Breast epithelium (tissue), 3 donors: ENCODE data around the gene TJP1.

Source experiments
- POLR2A ChIP-seq: fragments of 450-650 bp; IDR thresholded peaks from one replicate; pipeline ENCODE4 v1.6.1; 2016; ENCODE audit warnings: antibody characterized with exemption, mild to moderate bottlenecking, moderate library complexity
- POLR2AphosphoS5 ChIP-seq, 3 donors: sonication (generic); formaldehyde crosslinking; IDR thresholded peaks; one replicate each; pipeline ENCODE4 v1.6.1; 2017; ENCODE audit warnings: antibody characterized with exemption in 3 of 3
- TF ChIP-seq, protein P1 (sequence below), 3 donors: fragments of 450-650 bp; IDR thresholded peaks; one replicate each; pipeline ENCODE4 v1.5.1; 2016 to 2017; ENCODE audit warnings: antibody characterized with exemption in 3 of 3, mild to moderate bottlenecking in 3 of 3, moderate library complexity in 3 of 3

DNA sequence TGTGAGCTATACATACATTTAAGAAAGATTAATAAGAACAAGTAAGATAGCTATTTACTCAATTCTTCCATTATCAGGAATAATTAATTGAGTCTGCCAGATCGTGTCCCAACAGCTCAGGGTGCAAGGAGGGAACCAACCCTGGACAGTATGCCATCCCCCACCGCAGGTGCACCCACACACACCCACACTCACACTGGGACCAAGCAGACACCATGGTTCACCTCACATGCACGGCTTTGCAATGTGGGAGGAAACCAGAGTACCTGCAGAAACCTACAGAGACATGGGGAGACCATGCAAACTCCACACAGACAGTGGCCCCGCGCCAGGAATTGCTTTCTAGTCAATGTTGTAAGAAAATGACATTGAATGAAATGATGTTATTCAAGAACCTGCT is 20.0 kb upstream of the TJP1 start:
- TF ChIP-seq POLR2A = no peak
- TF ChIP-seq, protein P1, sequence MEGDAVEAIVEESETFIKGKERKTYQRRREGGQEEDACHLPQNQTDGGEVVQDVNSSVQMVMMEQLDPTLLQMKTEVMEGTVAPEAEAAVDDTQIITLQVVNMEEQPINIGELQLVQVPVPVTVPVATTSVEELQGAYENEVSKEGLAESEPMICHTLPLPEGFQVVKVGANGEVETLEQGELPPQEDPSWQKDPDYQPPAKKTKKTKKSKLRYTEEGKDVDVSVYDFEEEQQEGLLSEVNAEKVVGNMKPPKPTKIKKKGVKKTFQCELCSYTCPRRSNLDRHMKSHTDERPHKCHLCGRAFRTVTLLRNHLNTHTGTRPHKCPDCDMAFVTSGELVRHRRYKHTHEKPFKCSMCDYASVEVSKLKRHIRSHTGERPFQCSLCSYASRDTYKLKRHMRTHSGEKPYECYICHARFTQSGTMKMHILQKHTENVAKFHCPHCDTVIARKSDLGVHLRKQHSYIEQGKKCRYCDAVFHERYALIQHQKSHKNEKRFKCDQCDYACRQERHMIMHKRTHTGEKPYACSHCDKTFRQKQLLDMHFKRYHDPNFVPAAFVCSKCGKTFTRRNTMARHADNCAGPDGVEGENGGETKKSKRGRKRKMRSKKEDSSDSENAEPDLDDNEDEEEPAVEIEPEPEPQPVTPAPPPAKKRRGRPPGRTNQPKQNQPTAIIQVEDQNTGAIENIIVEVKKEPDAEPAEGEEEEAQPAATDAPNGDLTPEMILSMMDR (IDR thresholded peaks at IDR 0.05) = no peak
- no peak for TF ChIP-seq POLR2AphosphoS5 (IDR thresholded peaks at IDR 0.05)
